ENCODE measurements around the gene SORBS2.

GRCh38 chr4:185761352-185762235 lies 50.4 kb downstream of the SORBS2 start:
- TF ChIP-seq CTCF (IDR thresholded peaks at IDR 0.05) = no peak
- no peak for TF ChIP-seq ZSCAN18 (CRISPR knock-in tag; IDR thresholded peaks at IDR 0.05)
- TF ChIP-seq ZNF263 (CRISPR knock-in tag; IDR thresholded peaks at IDR 0.05; ENCODE audit: low read depth) = no peak
- TF ChIP-seq ATF3 (CRISPR knock-in tag; conservative IDR thresholded peaks at IDR 0.05) = no peak
- no peak for TF ChIP-seq FOXJ3 (CRISPR knock-in tag; IDR thresholded peaks at IDR 0.05; ENCODE audit: borderline replicate concordance)
- TF ChIP-seq NR2C2 (CRISPR knock-in tag; IDR thresholded peaks at IDR 0.05) = no peak
- no peak for TF ChIP-seq ESRRA (CRISPR knock-in tag; IDR thresholded peaks at IDR 0.05; ENCODE audit: borderline replicate concordance)
- TF ChIP-seq ELF4 (CRISPR knock-in tag; IDR thresholded peaks at IDR 0.05; ENCODE audit: low read depth) = no peak

Measured in WTC11 (cell line).